PFSK-1 (cell line): ENCODE results near the gene THOC1.

Experiments used
- FOXP2 ChIP-seq: optimal IDR thresholded peaks from 2 replicates; pipeline ENCODE3; 2011; ENCODE audit warnings: borderline replicate concordance, control low read depth, inconsistent platforms; ENCODE audit not compliant: insufficient read depth; ENCODE audit errors: extremely low read length, extremely low read depth
- POLR2AphosphoS5 ChIP-seq: IDR thresholded peaks from 2 replicates; pipeline ENCODE4 v1.6.1; 2012; ENCODE audit warnings: low read depth, mild to moderate bottlenecking, control low read depth, low read length, moderate library complexity
- TAF1 ChIP-seq: IDR thresholded peaks from 2 replicates; pipeline ENCODE4 v1.6.1; 2012; ENCODE audit warnings: low read length, control low read depth, borderline replicate concordance; ENCODE audit not compliant: insufficient read depth

- TF ChIP-seq POLR2AphosphoS5 = no peak
- TF ChIP-seq TAF1 = no peak
- TF ChIP-seq FOXP2 = no peak
Observed at GRCh38 chr18:313931-314330, 46.1 kb upstream of the THOC1 start.
